22Rv1 (cell line): ENCODE data around the gene FAM162B.

ENCODE experiments used
- CTCF ChIP-seq: fragments of 450-650 bp; IDR thresholded peaks from 2 replicates; pipeline ENCODE4 v1.5.1; 2017; ENCODE audit warnings: mild to moderate bottlenecking
- ZFX ChIP-seq: fragments of 450-650 bp; IDR thresholded peaks from 2 replicates; pipeline ENCODE4 v1.6.1; 2017; ENCODE audit warnings: antibody characterized with exemption, borderline replicate concordance

DNA sequence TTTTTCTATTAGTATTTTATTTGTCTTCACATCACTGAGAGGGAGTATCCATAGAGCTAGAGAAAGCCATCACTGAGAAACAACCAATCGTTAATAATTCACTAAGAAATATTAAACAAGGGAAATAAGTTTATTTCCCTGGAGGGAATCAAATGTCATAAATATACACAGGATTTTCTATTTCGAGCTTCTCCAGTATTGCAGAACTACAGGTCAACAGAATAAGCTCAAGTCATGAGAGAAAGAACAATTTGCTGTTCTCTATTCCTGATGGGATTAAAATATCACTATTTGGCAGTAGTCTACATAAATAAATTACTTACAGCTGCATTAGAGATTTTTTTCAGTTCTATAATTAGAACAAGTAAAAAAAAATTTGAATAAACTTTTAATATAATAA, 2.2 kb upstream of the FAM162B start:
- TF ChIP-seq CTCF, result no peak
- no peak for TF ChIP-seq ZFX
